K562 (cell line): ENCODE measurements around the gene DUSP28.

ENCODE experiments used
- CTCF ChIP-seq, 3 experiments: IDR thresholded peaks in 2 of 3; conservative IDR thresholded peaks in 1 of 3; 2 replicates each; pipeline ENCODE4 v1.5.1; 2011 to 2012; ENCODE audit warnings: low read length in 3 of 3, mild to moderate bottlenecking in 3 of 3, control low read depth in 2 of 3, improper control_type of control experiment in 1 of 3, inconsistent platforms in 1 of 3, low read depth in 1 of 3, mixed read lengths in 1 of 3, moderate library complexity in 1 of 3; ENCODE audit not compliant: insufficient read depth in 2 of 3
- GATAD2B ChIP-seq: fragments of 450-650 bp; IDR thresholded peaks from 2 replicates; pipeline ENCODE4 v1.6.1; 2017; ENCODE audit warnings: mild to moderate bottlenecking, borderline replicate concordance
- KLF6 ChIP-seq: fragments of 250-450 bp; sonication (Bioruptor Pico); IDR thresholded peaks from 2 replicates; pipeline ENCODE4 v1.4.0; 2020; ENCODE audit warnings: mild to moderate bottlenecking, moderate library complexity, borderline replicate concordance
- MBD2 ChIP-seq: sonication (generic); IDR thresholded peaks from 2 replicates; pipeline ENCODE4 v1.6.1; 2016; ENCODE audit warnings: low read depth, borderline replicate concordance
- POLR2A ChIP-seq: fragments of 450-650 bp; conservative IDR thresholded peaks from 2 replicates; pipeline ENCODE4 v1.6.1; 2016
- POU5F1 ChIP-seq: fragments of 150-350 bp; IDR thresholded peaks from 2 replicates; pipeline ENCODE4 v1.6.1; 2014; ENCODE audit warnings: borderline replicate concordance, low read length, low read depth, mild to moderate bottlenecking; ENCODE audit not compliant: partially characterized antibody
- RCOR1 ChIP-seq, 2 experiments: IDR thresholded peaks; 2 replicates each; pipeline ENCODE4 v1.6.1; 2012; ENCODE audit warnings: low read depth in 2 of 2, low read length in 2 of 2, borderline replicate concordance in 1 of 2, improper control_type of control experiment in 1 of 2
- YY1 ChIP-seq, 3 experiments: IDR thresholded peaks; 2 replicates each; pipeline ENCODE4 v1.6.1; 2011; ENCODE audit warnings: low read length in 2 of 3, mild to moderate bottlenecking in 2 of 3, moderate library complexity in 2 of 3, borderline replicate concordance in 1 of 3, control low read depth in 1 of 3, low read depth in 1 of 3; ENCODE audit not compliant: insufficient read depth in 3 of 3, insufficient replicate concordance in 2 of 3, control insufficient read depth in 1 of 3, insufficient read length in 1 of 3; ENCODE audit errors: extremely low read depth in 1 of 3

- TF ChIP-seq YY1 (IDR thresholded peaks at IDR 0.05; ENCODE audit: borderline replicate concordance in 1 of 3, control insufficient read depth in 1 of 3, extremely low read depth in 1 of 3, insufficient read depth in 3 of 3, insufficient read length in 1 of 3, insufficient replicate concordance in 2 of 3, low read depth in 1 of 3, low read length in 2 of 3) (no peak), RCOR1 (IDR thresholded peaks at IDR 0.05; ENCODE audit: borderline replicate concordance in 1 of 2, low read depth in 2 of 2, low read length in 2 of 2) (no peak), GATAD2B (no peak), CTCF (IDR thresholded peaks at IDR 0.05 in 2 of 3, conservative IDR thresholded peaks at IDR 0.05 in 1 of 3; ENCODE audit: insufficient read depth in 2 of 3, low read depth in 1 of 3, low read length in 3 of 3) (no peak), KLF6 (no peak), POU5F1 (no peak), POLR2A (no peak), MBD2 (no peak)
Observed at GRCh38 chr2:240591226-240591625, 31.1 kb downstream of the DUSP28 start.
